Measurements from ENCODE around the gene DCPS.
A peak's percentile ranks its signal among the peaks of the same experiment; 100 is the strongest.
"Not testable (repeated sequence)": the region's sequence is repeated elsewhere in the genome, so short reads cannot be mapped to it uniquely, and the experiment has no call there.

Gene DCPS

DNA sequence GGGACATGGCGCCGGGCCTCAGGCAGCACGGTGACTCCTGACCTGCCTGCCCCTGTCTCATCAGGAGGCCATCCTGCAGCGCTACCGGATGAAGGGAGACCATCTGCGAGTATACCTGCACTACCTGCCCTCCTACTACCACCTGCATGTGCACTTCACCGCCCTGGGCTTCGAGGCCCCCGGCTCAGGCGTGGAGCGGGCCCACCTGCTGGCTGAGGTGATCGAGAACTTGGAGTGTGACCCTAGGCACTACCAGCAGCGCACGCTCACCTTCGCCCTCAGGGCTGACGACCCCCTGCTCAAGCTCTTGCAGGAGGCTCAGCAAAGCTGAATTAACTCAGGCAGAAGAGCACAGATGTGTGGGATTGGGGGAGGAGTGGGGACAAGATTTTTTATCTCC, 41.4 kb downstream of the DCPS start:
- DNase-seq (ENCODE audit: low read depth), result no peak

DNA sequence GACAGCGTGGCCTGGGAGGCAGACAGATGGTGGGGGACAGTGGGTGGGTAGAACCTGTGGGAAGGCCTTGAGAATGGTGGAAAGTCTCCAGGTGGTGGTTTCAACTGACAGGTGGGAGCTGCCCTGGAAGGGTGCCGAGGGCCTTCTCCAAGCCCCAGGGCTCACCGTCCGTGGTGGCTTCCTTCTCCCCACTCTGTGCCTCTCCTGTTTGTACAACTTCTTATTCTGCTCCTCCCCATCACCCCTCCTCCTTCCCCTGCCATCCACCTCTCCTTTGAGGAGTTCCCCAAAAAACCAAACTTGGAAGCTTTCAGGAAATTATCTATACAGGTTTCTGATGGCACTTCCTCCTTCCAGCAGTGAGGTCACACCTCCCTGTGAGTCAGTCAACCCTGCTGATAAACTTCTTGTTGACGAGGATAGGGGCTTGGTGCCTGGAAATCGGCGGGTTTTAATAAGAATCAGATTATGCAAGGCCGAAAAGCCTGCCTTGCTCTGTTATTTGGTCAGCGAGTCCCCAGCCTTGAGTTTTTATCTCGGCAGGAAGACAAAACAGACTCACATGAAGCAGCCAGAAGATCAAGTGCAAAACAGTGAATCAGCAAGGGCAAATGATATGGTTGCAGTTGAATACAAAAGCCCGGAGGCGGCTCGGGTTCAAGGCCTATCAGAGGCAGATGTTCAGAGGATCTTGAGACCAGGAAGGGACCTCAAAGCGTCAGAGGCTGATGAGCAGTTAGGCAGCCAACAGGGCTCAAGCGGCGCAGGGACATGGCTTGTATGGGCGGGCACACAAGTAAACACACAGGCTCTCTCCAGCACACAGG, 42.1 kb downstream of the DCPS start:
- no peak for DNase-seq (ENCODE audit: low read depth)

DNA sequence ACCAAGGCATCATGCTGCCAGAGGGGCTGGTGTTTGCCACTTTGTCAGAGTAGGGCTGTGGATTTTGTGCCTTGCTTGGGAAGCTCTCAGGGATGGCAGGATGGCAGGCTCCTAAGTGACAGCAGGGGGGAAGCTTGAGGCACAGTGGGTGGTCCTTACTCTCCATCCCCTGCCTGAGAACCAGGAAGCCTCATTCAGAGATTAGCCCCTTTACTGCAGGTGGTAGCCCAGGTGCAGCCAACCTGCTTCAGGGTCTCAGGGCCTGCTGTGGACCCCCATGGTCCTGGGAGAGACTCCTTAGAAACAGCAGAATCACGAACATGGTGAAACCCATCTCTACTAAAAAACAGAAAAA, 42.7 kb downstream of the DCPS start:
- no peak for DNase-seq (ENCODE audit: low read depth)

DNA sequence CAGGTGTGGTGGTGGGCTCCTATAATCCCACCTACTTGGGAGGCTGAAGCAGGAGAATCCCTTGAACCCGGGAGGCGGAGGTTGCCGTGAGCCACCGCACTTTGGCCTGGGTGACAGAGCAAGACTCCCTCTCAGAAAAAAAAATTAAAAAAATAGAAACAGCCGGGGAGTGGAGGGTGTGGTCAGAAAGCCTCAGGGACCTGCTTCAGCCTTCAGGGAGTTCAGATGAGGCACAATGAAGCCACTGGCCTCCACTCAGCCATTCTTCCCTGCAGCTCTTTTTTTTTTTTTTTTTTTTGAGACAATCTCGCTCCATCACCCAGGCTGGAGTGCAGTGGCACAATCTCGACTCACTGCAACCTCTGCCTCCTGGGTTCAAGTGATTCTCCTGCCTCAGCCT, 43.1 kb downstream of the DCPS start:
- not testable (repeated sequence) for DNase-seq (ENCODE audit: low read depth)

DNA sequence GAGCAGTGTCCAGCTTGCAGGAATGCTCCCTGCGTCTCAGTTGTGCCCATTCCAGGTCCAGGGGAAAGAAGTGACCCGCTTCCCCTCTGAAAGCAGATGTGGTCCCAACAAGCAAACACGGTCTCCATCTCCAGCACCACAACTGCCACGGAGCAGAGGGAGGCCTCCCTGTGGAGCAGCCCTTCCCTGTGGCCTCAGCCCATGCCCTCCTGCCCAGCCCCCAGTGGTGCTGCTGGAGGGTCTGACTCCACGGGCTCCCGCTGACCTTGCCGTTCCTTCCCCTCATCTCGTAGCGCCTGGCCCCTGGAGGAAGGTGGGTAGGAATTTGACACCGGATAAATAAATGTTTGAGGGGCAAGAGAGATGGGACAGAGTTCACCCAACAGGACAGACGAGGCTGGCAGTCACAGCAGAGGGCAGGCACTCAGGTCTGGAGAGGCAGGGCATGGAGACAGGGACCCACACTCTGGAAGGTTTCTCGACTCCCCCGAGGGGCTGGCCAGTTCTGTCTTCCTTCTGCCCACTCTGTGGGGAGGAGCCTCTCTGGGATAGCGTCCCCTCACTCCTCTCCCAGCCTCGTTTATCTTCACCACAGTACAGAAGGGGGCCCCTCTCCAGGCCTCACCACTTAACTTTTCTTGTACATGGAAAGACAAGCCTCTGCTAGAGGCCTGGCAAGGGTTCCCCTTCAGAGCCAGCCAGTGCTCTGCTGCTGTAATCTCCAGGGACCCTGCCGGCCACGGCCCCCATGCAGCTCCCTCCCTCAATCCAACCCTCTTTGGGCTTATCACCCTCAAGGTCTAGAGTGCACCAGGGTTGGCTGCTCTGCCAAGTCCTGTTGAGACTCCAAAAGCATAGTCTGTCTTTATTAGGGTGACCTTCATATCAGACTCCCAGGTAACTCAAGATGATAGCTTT, 44.1 kb downstream of the DCPS start:
- no peak for DNase-seq (ENCODE audit: low read depth)

DNA sequence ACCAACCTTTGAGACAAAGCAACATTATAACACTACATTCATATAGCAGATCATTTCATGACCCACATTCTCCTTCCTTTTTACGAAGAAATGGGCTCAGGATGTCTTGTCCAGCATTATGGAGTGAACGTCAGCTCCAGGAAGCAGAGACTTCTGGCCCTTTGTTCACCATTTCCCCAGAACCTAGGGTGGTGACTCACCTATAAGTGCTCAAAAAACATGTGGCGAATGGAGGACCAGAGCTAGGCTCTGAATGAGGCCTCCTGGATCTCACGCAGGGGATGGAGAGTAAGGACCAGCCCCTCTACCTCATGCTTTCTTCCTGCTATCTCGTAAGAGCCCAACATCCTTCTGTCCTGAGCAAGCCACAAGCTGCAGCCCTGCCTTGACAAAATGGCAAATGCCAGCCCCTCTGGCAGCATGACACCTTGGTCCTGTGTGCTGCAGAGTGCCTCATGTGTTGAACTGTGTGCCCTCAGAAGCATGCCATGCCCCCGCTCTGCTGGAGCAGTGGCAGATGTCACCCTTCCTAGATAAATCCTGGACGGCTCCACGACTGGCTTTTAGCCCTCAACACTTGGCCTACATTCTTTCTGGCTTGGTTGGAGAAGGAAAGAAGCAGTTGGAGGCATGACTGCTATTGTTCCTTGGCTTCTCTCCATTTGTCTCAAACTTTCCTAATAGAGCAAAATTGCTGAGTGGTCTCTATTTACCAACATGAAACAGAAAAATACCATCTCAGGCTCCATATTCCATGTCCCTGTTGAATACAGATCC, 45.1 kb downstream of the DCPS start:
- DNase-seq (ENCODE audit: low read depth), result no peak

DNA sequence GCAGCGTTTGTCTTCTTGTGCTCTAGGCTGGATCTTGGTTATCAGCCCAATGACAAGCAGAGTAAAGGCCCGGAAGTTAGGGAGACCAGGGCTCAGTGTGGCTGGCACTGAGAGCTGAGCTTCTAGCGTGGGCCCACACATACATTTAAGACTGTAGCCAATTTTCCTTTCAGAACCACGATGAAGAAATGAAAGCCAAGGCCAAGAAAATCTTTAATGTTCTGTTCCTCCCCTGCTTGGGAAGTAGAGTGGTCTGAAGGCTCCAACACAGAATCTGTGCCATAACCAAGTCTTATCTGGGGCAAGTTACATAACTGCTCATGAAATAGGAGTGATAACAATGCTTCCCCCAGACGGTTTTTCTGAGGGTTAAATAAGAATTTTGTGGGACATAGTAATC, 47.0 kb downstream of the DCPS start:
- no peak for DNase-seq (ENCODE audit: low read depth)

DNA sequence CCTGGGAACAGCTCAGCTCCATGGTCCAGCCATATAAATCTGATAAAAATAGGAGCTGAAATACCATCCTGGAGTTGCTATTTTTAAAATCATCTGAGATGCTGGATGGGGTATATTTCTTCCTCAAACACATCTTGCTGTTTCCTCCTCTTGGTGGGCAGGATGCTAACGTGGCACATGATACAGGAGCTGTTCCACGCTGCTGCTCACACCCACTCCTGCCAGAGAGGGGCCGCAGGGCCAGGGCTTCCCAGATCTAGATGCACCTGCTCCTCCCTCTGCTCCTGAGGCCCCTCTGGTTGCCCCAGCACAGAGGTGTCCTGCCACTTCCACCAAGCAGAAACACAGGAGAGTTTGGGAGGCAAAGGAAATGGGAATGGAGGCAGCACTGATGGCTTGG, 48.3 kb downstream of the DCPS start:
- DNase-seq (ENCODE audit: low read depth), result no peak

DNA sequence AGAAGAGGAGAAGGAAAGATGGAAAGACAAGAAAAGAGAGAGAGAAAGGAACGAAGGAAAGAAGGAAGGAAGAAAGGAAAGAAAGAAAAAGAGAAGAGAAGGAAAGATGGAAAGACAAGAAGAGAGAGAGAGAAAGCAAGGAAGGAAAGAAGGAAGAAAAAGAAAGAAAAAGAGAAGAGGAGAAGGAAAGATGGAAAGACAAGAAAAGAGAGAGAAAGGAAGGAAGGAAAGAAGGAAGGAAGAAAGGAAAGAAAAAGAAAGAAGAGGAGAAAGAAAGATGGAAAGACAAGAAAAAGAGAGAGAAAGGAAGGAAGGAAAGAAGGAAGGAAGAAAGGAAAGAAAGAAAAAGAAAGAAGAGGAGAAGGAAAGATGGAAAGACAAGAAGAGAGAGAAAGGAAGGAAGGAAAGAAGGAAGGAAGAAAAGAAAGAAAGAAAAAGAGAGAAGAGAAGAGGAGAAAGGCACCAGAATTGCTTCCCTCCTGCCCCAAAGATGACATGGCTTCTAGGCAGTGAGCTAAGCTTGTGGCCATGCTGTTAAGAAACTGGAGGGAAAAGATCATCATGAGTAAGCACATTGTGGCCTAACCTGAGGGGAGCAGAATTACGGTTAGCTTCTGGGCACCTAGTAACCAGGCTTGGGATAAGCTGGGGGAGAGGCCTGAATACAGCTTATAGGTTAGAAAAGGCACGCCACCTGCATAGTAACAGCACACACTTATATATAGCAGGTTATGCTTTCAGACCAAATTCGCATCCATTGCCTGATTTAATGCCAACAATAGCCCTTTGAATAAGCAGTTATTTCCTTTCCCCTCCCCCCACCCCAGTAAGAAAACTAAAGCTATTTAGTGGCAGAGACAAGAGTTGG, 49.3 kb downstream of the DCPS start:
- no peak for DNase-seq (ENCODE audit: low read depth)

DNA sequence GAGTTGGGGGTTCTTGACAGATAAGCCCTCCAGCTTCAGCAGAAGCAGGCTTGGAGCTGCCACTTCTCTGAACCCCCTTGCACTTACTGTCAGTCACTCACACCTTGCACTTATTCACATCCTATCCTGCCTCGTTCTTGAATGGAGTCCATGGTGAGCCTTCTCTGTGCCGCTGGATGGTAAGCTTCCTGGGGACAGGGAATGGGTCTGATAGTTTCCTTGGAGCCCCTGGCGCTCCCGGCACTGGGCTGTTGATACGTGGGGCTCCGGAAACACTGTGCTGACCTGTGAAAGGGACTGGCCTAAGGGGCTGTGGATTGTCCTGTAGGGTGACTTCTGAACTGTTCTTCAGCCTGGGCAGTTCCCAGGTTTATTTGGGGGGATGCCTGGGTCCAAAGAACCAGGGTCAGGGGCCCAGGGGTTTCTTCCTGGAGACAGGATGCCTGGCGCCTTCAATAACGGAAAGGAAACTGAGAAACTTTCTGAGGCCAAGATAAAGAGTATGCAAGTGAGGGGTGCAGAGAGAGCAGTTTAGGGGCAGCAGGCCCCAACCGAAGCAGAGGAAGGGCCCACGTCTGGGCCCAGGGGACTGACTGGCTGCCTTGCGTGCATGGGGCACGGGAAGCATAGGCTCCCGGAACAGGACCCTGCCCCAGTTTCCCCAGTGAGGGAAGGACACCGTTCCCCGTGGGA, 50.9 kb downstream of the DCPS start:
- DNase-seq (ENCODE audit: low read depth), result no peak

DNA sequence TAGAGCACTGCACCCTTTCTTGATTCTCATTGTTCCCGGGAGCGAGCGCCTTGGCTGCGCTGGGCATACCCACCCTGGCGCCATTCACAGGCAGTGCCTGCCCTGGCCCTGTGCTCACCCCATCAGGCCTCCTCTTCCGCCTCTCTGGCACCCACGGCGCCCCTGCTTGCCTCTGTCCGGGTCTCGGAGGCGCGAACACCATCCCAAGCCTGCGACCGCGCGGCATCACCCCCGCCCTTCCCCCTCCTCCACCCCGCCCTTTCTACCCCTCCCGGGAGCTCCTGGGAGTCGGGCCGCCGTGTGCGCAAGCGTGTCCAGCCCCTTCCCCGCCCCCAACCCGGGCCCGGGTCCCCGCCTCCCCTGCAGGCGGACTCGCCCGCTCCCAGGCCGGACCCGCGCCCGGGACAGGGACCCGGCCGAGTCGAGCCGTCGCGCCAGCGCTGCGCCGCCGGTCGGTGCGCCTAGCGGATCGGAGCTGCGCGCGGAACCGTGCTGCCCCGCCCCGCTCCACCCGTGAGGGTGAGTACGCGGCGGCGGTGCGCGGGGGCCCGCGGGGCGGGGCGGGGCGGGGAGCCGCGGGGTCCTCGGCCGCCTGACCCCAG, 51.6 kb downstream of the DCPS start, which contains the start of gene ST3GAL4:
ST3GAL4 (plus strand) TSS at position 363 of the 602 bp plus-strand sequence. CDS start 50,470 bp downstream, outside the sequence.
- peak; percentile 39 for DNase-seq (ENCODE audit: low read depth)

DNA sequence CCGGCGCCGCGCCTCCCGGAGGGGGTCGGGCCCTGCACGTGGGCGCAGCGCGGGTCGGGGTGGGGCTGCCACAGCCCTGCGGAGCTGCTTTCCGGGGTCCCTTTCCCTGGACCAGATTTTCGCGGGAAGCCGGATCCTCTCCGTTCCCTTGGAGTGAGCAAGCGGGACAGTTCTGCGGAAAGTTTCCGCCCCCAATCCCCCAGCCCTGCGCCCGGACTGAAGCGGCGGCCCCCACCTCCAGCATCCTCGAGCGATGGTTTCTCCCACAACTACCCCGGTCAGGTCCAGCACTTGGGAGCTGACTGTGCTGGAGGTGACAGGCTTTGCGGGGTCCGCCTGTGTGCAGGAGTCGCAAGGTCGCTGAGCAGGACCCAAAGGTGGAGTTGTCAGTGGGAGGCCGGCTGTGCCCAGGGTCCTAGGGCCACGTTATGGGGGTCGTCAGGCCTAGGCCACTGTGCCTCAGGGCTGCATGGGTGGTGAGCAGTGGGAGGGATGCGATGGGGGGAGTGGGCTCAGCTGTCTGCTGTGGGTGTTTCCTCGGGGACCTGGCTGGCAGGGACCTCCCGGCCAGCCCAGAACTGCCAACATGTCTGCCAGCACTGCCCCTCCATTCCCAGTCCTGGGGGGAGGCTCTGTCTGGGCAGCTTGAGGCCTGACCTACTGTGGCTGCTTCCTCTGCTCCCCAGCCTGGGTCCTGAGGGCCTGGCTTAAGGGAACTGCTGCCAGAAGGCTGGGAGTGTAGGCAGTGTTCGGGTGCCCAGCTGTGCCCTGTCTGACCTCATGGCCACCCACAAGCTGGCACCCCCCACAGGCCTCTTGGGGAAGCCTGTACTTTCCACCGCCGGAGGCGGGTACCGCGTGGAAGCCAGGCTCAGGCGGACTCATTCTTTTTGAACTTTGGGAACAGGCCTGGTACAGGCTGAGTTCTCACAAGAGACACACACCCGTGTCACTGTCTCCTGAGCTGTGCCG, 52.4 kb downstream of the DCPS start:
- no peak for DNase-seq (ENCODE audit: low read depth)

DNA sequence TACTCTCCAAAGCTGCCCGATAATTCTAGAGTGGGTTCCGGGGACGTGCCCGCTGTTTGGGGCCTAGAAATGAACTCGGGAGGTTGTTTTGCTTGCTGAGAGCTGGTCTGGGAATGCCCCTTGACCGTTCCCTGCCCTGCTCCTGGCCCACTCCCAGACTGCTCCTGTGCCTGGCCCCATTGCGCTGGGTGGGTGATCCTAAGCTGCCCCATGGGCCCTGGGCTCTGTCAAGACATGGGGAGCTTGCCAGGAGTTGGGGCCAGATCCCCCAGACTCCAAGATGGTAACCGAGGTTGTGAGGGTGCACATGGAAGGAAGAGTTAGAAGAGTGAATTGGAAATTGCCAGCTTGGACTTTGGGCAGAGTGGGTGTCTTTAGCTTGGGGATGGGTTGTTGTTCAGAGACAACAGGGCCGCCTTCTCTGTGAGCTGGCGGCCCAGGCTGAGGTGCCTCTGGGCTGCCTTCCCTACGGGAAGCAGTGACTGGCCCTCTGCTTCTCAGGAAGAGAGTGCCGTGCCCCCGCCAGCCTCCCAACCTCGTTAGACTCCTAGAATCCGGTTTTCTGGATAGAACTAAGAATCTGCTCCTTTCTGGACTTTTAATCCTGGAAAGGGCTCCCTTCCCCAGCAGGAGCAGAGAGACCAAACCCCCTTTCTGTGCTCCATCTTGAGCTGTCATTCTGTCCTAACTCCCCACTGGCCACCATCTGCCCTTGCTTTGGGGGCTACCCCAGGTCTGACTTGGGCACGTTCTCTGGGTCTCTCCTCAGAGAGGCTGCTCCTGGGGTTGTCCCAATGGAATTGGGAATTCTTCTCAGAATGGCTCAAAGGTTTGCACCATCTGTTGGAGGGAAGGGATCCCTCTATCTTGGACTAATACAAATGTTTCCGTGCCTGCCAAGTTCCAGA, 53.4 kb downstream of the DCPS start:
- DNase-seq (ENCODE audit: low read depth), result no peak

DNA sequence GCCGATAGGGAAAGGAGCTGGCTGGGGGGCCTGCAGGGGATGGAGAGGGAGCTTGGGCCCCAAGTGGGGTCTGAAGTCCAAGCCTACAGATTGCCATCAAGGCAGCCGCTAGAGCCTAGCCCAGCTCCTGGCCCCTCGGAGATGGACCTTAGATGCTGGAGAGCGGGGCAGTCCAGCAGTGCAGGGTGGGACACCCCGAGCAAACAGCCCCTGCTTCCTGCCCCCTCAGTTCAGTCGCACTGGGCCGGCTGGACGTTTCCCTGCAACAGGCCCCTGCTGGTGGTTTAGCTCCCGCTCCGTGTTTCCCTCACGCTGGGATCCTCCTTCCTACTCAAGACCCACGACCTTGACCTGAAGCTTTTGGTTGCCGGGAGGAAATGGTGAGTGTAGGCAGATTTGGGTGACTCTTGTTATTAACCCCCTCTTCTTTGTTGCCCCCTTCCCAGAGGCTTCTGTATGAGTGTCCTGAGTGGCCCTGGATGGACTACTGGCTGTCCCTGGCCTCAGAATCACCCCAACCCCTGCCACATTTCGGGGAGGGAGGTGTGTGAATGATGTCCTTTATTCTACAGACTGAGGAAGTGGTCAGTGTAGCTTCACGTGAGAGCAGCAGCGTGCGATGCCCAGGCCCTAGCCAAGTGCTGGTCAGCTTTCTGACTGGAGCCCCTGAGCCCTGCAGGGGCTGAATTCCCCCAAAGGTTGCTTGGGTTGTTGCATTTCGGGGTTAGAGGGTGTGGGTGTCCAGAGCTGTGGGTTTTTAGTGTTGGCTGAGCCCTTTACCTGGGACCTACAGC, 54.3 kb downstream of the DCPS start:
- no peak for DNase-seq (ENCODE audit: low read depth)

DNA sequence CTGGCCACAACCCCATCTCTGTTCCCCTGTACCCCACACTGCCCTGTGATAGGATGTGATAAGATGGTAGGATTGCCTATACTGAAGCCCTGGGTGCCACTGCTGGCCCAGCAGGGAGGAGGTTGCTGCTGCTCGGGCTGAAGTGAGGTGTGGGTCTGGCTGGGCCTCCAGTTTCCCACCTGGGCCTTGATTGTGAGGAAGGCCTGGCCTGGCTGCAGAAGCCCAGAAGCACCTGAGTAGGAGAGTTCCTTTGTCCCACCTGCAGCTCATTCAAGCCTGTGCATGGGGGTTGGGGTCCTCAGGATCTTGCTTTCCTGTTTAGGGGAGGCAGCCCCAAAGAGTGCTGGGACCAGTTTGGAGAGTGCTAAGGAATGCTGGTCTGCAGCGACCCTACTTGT, 54.9 kb downstream of the DCPS start:
- no peak for DNase-seq (ENCODE audit: low read depth)

DNA sequence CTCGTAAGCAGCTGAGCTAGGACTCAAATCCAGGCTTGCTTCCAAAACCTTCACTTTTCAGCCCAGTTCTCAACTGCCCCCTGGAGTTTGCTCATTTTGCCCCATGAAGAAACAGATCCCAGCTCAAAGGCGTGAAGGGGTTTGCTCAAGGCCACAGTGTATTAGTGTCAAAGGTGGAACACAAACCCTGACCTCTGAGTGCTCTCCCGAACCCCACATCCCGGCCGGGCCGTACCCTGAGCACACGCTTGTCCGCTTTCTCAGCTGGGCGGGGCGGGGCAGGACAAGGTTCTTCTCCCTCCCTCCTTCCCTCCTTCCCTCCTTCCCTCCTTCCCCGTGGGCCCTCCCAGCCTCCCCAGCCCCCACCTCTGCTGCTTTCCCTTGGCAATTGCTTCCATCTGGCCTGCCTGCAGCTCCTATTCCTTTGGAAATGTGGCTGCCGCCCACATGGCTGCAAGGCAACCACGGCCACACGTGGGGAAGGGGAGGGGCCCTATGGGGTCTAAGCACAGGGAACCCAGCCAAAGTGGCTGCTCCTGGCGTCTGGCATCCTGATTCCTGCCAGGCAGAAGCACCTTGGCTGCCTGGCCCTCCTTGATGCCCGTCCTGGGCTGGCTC, 55.7 kb downstream of the DCPS start:
- DNase-seq (ENCODE audit: low read depth), result no peak

DNA sequence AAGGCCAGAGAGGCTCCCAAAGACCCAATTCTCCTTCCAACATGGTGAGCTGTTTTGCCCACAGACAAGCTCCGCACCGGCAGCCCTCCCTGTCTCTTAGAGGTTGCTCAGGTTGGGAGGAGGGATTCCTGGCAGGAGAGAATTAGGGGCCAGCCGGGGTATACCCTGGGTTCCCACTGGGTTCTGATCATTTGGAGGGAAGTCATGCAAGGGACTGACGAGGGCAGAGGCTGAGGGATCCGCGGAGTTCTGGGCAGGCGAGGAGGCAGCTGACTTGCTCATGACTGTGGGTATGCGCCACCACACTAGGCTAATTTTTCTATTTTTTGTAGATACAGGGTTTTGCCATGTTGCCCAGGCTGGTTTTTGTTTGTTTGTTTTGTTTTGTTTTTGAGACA, 56.2 kb downstream of the DCPS start:
- no peak for DNase-seq (ENCODE audit: low read depth)
